ENCODE measurements around the gene MLXIP.

MLXIP gene

DNA sequence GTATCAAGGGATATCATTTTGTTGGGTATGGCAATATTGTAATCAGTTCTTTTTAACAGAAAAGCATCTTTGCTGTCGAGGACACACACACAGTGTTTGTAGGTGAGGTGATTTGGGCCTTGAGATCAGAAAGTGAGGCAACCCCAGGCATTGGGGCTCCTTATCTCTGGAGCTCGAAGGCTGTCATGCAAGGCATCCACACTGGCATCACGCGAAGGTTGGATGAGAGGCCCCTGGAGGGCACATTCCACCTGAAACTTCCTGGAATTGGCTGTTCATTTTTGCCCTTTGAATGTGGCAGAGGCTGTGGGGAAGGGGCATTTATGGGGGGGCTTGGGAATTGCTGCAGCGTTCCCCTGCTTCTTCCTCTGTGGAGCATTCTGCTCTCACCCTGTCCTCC is 49.9 kb downstream of the MLXIP start:
- no peak for DNase-seq

DNA sequence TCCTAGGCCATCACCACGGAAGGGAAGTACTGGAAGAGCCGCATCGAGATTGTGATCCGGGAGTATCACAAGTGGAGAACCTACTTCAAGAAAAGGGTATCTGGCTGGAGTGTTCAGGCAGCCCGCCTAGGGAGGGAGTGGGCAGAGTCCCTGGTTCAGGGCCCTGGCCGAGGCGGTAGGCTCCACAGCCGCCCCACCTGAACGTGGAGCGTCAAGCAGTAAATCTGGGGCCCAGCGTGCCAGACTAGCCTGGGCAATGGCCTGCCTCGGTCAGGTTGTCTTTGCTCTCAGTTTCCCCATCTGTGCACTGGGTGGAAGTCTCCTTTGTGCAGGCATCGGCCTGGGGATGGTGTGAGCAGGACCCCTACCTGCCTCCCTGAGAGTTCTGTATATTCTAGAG is 50.6 kb downstream of the MLXIP start:
- no peak for DNase-seq

DNA sequence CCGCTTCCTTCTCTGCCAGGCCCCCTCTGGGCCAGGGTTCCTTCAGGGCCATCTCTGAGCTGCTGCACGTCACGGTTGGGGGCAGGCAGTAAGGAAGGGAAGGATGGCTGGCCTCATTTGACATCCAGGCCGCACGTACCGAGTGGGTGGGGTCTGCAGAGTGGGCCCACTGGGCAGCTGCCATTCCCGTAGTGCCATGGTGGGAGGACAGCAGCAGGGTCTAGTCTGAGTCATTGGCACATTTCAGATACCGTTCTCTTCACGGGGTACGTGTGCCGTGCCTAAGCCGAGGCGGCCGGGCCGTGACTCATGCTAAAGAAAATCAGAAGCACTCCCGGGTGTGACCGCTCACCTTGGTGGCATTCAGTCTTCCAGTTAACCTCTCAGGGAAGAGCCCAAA is 51.6 kb downstream of the MLXIP start:
- DNase-seq: no peak

DNA sequence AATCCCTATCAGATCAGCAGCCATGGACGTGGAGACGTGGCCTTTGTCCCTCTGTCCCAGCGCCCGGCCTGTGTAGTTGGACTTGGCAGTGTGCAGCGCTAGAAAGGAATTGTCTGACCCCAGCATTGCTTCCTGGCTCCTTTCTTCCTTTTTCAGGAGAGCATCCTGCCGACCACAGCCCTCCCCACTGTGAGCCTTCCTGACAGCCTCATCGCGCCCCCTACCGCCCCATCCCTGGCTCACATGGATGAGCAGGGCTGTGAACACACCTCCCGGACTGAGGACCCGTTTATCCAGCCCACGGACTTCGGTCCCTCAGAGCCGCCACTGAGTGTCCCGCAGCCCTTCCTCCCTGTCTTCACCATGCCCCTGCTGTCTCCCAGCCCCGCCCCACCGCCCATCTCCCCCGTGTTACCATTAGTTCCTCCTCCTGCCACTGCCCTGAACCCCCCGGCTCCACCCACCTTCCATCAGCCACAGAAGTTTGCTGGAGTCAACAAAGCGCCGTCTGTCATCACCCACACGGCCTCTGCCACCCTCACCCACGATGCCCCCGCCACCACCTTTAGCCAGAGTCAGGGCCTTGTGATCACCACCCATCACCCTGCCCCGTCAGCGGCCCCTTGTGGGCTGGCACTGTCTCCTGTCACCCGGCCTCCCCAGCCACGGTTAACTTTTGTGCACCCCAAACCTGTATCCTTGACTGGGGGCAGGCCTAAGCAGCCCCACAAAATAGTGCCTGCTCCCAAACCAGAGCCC is 54.8 kb downstream of the MLXIP start:
- no peak for DNase-seq

DNA sequence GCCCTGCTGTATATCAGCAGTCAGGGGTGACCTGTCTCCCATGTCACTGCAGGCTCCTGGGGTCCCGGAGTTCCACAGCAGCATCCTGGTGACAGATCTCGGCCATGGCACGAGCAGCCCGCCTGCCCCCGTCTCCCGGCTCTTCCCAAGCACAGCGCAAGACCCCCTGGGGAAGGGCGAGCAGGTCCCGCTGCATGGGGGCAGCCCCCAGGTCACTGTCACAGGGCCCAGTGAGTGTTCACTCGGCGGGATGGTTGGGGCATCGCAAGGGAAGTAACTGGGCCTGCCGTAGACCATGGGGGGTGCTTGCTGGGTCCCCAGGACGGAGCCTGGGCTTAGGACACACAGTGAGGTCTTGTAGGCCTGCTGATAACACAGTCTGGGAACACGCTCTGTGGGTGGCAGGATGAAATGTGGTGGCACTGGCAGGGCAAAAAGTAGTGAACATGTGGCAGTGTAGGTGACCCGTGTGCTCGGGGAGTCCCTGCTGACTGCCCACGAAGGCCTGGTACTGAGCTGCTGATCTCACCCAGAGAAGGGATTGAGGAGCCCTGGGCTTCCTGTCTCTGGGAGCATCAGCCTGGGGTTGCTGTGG is 57.0 kb downstream of the MLXIP start:
- no peak for DNase-seq

DNA sequence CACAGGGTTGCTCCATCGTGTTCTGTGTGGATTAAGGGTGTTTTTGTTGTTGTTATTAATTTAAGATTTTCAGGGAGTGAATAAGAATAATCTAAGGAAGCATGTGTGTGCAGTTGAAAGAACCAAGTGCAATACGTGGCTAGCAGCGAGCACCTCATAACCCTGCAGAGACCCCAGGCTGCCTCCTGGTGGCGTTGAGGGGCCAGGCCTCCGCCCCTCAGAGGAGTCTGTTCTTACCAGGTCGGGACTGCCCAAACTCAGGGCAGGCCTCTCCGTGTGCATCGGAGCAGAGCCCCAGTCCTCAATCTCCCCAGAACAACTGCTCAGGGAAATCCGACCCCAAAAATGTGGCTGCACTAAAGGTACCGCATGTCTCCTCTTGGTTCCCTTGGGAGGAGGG is 58.7 kb downstream of the MLXIP start:
- no peak for DNase-seq

DNA sequence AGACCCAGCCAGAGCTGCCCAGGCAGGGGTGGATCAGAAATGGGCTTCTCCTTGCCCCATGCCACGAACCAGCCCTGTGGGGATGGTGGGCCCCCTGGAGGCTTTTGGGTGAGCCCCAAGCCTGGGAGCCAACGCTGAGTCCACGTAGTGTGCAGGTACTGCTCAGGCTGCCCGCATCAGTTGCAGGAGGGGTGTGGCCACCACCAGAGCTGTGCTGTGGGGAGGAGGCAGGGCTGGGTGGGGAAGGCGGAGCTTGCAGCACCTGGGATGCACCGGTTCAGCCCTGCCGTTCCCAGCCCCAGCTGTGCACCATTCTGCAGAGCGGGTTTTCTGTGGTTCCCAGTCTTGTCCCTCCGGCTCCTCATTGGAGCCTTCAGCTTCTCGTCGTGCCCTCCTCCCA is 59.1 kb downstream of the MLXIP start:
- no peak for DNase-seq

DNA sequence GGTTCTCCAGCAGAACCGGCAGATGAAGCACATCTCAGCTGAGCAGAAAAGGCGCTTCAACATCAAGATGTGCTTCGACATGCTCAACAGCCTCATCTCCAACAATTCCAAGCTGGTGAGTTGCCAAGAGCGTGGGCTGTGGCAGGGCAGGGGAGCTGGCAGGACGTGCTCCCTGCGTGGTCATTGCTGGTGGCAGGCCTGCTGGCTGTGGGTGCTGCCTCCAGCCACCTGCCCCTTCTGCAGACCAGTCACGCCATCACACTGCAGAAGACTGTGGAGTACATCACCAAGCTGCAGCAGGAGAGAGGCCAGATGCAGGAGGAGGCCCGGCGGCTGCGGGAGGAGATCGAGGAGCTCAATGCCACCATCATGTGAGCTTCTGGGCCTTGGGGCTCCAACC is 59.6 kb downstream of the MLXIP start:
- DNase-seq: no peak

DNA sequence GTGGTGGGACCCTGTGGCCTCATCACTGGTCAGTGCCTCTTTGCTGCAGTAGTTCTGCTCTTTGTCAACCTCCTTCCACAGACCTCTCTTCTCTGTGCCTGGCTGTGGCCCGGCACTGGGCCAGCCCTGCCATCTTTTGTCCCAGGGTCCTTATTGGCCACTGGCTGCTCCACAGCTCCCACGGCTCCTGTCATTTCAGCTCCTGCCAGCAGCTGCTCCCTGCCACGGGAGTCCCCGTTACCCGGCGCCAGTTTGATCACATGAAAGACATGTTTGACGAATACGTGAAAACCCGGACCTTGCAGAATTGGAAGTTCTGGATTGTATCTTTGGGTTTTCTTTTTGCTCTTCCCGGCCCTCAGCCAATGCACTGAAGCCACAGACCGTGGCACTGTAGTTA is 60.1 kb downstream of the MLXIP start:
- no peak for DNase-seq

DNA sequence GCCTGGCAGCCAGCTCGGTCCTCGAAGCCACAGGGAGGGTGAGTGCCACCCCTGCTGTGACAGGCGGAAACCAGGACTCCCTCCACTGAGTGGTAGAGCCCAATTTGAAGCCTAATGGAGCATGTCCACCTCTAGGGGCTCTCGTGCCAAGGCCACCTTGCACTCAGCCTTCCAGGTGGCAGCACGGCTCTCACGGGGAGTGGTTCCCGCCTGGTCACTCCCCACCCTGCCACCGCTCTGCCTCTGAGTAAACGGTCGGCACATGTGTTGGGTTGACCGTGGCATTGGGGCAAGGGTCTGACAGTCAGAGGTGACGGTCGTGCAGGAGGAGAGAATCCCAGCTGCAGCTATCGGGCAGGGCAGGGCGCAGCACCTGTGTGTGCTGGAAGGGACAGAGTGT is 60.7 kb downstream of the MLXIP start:
- DNase-seq: no peak

DNA sequence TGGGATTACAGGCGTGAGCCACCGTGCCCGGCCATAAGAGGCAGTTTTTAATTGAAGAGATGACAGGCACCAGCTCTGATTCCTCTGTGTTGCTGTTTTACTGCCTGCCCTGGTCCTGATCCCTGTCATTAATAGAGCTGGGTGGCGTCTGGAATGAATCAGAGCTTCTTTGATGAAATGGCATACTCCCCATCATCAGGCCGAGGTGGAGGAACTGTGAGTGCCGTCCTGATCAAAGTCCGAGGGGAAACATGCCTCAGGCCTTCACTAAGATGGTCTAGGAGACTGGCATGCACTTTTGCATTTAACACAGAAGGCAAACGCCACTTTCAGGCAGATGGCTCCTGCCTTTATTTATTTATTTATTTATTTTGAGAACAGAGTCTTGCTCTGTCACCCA is 61.4 kb downstream of the MLXIP start:
- no peak for DNase-seq

DNA sequence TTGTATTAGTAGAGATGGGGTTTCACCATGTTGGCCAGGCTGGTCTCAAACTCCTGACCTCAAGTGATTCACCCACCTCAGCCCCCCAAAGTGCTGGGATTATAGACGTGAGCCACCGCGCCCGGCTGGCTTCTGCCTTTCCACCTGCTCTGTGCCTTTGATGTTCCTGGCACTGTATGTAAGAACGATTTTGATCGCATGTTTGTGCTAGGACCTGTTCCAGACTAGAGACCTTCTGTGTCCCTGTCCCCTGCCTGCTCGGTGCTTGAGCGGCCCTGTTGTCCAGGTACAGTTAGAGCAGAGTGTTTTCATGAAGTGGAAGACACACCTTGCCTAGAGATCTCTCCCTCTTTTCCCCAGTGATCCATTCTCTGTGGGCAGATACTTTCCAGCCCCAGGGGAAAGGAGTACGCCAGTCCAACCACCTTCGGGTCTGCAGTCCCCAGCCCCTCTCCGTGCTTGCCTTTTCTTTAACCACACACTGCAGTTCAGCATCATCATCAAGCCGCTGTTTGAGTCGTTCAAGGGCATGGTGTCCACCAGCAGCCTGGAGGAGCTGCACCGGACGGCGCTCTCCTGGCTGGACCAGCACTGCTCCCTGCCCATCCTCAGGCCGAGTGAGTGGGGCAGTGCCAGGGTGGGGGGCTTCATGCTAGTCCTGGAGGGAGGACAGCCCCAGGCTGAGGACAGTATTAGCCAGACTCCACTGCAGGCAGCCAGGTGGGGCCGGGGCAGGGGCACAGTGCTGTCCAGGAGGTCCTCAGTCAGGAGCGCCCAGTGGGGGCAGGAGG is 62.1 kb downstream of the MLXIP start:
- no peak for DNase-seq

DNA sequence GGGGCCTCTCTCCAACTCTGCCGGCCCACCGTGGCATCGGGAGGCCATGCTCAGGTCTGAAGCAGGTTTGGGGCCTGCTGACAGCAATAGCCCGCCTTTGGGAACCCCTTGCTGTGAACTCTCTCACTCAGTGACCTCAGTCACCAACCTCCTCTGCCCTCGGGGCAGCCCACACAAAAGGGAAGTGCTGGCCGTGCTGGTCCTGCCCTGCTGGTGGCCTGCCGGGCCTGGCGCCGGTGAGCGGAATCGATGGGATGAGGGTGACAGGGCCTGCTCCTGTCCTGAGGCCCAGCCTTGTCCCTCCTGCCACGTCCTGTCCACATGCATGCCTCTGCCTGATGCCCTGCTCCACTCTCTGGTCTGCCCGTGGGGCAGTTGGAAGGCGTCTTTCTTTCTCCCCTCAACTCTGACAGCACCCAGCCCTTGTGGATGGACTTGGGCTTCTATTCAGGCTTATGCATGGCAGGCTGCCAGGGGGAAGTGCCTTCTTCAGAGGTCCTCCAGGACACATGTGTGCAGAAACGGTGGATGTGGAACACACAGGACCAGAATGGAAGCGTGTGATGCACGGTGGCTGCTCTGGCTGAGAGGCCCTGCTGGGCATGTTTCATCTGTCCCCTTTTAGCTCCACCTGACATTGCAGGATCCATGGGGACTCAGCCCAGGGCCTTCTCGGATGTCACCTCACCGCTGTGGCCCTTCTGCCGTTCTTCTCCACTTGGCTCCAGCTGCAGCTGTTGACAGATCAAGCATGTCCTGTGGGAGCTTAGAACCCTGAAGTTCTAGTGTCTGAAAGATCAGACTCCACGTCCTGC is 63.6 kb downstream of the MLXIP start:
- no peak for DNase-seq

DNA sequence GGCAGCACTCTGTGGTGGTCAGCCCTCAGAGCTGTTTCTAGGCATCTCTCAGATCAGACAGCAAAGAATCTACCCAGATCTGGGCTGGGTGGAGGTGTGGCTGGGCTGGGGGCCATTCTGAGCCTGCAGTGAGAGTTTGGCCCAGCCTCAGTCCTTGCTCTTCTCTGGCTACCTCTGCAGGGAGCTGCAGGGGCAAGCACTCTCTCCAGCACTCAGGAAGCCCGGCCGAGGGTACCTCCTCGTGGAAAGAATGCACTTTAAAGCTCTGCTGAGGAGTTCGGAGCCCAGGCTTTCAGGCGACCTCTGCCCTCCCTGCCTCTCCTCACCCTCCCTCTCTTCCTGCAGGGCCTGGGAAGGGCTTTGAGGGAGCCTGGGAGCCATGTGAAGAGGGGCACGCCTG is 64.3 kb downstream of the MLXIP start:
- DNase-seq: no peak

DNA sequence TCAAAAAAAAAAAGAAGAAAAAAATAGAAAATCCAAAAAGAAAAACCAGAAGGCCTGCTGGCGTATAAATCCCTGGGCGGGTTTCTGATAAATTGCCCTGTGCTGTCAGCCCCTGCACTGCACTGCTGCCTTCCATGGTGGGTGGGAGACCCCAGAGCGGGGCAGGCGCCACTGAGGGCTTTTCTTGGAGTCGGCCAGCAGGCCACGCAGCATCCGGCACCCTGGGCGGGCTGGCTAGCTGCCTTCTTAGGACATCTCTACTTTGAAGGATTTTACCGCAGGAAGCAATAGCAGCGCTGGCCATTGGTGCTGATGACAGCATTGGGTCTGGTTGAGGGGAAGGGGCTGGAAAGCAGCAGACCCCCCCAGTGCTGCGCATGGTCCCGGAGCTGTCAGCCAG is 66.3 kb downstream of the MLXIP start:
- no peak for DNase-seq

DNA sequence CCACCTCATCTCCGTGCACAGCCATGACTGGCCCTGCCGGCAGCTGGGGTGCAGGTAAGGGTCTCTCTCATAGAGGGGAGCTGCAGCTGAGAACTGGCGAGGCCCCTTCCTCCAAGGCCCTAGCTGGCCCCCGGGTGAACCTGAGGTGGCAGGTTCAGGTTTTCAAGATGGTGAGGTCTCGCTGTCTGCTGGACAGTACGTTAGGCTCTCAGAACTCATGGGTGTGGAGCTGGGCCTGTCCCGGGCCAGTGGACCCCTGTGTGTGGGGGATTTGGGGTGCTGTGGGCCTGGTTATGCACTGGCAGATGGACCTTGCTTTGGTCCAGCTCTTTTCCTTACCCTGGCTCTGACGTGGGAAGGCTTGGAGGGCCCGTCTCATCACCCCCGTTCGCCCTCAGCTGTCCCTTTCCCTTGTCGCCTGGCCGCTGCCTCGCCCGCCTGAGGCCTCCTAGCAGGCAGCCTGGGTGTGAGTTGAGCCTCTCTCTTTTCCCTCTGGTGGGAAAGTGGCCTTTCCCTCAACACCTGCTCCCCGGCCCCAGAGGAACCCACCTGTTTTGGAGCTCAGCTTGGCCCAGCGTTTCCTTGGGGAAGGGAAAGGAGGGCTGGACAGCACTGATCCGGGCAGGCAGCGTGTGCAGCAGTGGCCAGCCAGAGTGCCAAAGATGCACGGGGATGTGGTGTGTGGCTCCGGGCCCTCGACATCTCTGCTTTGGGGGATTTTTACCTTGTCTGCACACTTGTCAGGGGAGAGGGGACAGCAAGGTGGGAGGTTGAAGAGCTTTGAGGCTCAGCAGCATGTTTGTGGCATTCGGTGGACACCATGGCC is 67.2 kb downstream of the MLXIP start:
- DNase-seq: no peak

DNA sequence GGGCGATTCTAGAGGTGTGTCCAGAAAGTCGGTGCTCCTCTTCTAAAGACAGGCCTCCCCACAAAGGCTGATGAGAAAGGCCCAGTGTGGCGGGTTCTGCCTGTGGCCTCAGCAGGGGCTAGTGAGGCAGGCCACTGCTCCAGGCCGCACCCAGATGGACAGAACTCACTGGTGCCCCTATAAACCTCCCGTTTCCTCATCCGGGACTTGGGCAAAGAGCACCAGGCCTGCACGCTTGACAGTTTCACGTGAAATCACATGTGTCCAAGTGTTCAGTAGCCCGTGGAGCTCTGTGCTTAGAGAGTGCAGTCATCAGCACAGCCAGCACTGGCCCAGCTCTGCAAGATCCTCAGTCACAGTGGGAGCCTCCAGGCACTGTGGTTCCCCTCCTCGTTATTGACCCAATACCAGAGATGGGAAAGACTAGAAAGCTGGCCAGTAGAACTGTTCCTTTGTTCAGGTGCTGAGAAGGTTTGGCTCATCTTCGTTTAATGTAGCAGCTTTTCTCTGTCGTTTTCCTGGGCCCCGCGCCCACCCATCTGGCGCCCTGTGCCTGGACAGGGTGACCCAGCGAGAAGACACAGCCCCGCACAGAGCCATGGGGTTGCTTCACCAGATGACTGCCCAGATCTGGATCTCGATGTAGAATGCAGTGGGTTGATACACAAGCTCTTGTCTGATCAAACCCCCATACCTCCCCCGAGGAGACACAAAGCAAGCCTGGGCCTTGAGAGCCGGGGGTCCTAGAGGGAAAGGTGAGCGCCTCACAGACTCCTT is 69.1 kb downstream of the MLXIP start:
- no peak for DNase-seq

DNA sequence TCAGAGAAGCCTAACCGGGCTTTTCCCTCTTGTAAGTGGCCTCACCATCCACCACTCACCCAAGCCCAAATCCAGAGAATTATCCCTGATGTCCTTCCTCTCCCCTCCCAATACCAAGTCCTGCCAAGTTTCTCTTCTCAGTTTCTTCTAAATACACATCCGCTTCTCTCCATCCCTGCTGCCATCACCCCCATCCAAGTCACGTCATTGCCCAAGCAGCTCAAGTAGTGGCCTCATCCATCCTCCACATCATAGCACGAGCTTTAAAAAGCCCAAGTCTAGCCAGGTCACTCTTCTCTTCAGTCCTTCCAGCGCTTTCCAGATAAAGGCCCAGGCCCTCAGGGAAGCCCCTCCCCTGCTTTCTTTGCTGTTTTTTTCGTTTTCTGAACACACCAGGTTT is 70.1 kb downstream of the MLXIP start:
- no peak for DNase-seq

DNA sequence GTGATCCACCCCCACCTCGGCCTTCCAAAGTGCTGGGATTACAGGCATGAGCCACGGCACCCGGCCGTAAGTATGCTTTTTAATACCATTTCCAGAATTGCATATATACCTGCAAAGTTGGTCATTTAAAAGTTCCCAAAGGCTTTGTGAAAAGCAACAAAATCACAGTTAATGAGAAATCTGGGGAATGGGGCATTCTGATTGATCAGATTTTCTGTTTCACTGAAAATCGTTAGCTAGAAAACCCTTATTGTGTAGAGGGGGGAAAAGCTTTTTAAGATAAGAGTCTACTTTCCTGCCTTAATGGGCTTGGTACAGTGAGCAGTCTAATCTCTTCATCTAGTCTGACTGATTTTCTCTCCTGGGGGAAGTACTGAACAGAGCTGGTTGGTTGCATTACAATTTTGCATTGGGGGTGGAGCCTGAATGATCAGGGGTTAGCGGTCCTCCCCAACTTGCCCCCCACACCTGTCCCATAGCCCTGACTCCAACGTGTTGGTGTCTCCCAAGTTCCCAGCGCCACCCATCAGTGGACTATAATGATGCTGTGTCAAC is 71.6 kb downstream of the MLXIP start:
- no peak for DNase-seq

DNA sequence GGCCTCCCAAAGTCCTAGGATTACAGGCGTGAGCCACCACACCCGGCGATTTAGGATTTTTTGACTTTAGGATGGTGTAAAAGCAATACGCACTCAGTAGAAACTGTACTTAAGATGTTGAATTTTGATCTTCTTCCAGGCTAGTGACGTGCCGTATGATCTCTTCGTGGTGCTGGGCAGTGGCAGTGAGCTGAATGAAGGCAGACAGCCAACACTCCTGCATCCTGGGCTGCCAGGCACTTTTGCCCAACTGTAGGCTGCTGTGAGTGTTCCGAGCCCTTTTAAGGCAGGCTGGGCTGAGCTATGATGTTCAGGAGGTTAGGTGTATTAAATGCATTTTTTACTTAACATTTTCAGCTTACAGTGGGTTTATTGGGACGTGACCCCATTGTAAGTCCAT is 74.2 kb downstream of the MLXIP start:
- DNase-seq: no peak

DNA sequence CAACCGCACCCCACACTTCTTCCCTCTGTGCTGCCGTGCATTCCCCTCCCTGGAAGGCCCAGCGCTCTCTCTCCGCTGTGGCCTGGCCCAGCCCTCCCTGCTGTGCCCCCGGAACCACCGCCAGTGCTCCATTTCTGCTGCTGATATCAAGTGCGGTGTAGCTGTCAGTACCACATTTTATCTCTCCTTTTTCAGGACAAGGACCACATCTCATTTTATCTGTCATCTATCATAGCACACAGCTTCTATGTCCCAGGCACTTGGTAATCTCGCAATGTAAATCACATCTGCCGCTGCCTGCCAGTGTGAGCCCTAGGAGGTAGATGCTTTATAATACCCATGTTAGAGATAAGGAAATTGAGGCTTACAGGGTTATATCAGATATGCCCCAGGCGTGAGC is 77.1 kb downstream of the MLXIP start:
- DNase-seq: no peak
